Activated T-cell treated with anti-CD3 and anti-CD28 coated beads for 24 hours (primary cell): ENCODE data around the gene ABCE1.
"Not testable (repeated sequence)": the region's sequence is repeated elsewhere in the genome, so short reads cannot be mapped to it uniquely, and the experiment has no call there.

Experiments used
- DNase-seq: peaks from one replicate; pipeline ENCODE4 v3.0.0-alpha.2; 2020; ENCODE audit warnings: low read depth

The ABCE1 gene

DNA sequence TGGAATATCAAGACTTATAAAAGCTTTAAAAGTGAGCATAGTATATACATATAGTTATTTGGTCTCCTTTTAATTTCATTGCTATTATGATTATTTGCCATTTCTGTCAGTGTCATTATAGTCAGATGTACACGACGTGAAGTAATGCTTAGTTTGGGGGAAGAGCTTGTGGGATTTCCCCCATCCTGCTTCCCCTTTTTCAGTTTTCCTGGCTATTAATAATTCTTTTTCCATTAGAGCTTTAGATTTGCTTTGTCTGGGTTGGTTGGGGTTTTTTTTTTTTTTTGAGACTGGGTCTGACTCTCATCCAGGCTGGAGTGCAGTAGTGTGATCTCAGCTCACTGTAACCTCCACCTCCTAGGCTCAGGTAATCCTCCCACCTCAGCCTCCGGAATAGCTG, 5.4 kb downstream of the ABCE1 start:
- DNase-seq = no peak

DNA sequence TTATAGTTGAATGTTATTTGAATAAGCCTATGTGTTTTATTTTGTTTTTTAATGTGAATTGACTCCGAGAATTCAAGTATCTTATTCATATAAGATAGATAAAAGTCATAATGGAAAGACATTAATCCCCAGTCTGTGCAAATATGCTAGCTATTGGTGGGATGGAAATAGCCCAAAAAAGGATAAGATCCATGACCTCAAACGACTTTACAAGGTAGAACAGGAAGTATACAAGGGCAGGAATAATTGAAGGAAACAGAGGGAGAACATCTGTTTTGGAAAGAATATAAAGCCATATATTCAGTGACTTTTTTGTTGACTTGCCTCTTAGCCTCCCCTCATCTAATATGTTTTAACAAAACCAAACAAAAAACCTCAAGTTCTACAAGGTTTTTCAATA, 9.0 kb downstream of the ABCE1 start:
- no peak for DNase-seq

DNA sequence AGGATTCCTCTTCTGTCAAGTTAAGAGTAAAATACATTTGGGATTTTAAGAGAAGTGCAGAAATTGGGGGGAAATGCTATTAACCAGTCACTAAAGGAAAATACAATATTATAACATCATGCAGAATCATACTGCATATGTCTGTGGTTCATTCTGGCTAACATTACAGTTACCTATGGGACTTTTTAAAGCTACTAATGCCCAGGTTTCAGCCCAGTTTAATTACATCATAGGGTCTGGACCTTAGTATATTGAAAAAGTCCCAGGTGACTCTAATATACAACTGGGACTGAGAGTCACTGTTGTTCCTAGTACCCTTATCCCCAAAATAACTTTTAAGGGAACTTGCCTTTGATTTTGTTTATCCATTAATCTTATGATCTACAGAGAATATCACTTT, 10.0 kb downstream of the ABCE1 start:
- DNase-seq = no peak

DNA sequence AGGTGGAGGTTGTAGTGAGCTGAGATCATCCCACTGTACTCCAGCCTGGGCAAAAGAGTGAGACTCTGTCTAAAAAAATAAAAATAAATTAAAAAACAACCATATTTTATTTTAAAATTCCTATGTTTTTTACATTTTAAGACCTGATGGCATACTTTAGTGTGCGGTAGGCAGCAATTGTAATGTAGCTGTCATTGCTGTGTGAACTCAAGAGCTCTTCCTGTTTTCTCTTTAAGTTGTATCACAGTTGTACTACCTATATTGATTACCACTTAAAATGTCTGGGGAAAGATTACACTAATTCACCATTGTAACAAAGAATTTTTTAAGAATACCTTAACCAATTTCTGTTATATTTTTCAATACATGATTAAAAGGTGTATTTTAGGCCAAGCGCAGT, 27.3 kb downstream of the ABCE1 start:
- no peak for DNase-seq

DNA sequence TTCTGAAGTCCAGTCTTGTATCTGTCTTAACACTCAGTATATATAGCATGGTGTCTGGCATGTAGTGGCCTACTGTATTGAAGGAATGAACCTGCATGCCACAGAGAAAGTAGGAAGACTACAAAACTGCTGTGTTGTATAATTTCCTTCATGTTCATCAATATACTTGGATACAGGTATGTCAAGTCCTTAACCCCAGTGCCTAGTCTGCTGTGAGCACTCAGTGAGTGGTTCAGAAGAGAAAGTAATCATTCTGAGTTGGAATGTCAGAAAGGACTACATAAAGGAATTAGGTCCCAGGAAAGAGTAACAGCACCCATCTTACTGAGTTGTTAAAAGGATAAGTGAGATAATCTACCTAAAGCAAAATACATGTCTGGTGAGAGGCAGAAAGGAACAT, 32.0 kb downstream of the ABCE1 start:
- no peak for DNase-seq

DNA sequence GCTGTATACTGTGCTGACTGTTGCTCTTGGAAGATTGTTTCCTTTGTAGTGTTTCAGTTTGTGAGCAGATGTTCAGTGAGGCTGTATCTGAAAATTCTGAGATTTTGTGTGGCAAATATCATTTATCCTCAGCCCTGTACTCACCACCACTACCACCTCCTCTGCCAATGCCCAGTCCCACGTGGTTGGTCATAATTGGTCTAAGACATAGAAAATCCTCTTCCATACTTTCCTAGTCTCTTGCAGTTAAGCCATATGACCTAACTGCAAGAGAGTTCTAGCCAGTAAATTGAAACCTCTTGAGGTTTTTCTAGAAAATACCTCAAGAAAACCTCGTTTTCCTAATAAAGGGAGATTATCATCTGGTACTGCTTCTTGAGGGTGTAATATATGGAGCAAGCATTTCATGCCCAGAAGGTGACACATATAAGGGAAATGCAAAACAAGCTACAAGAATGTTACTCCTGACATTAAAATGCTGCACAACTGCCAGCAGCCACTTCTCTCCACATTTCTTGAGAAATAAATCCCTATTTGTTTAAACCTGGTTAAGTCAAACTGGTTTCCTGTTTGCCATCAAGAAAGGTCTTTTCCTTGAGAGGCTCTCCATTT, 32.8 kb downstream of the ABCE1 start:
- no peak for DNase-seq

DNA sequence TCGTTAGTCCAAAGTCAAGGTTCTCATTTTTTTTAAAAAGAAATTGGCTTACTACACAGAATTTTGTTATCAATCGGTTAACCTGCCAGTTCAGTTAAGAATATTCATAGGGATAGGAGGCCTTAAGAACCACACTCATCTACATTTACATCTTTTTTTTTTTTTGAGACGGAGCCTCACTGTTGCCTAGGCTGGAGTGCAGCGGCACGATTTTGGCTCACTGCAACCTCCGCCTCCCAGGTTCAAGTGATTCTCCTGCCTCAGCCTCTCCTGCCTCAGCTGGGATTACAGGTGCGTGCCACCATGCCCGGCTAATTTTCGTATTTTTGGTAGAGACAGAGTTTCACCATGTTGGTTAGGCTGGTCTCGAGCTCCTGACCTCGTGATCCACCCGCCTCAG, 33.7 kb downstream of the ABCE1 start:
- no peak for DNase-seq

DNA sequence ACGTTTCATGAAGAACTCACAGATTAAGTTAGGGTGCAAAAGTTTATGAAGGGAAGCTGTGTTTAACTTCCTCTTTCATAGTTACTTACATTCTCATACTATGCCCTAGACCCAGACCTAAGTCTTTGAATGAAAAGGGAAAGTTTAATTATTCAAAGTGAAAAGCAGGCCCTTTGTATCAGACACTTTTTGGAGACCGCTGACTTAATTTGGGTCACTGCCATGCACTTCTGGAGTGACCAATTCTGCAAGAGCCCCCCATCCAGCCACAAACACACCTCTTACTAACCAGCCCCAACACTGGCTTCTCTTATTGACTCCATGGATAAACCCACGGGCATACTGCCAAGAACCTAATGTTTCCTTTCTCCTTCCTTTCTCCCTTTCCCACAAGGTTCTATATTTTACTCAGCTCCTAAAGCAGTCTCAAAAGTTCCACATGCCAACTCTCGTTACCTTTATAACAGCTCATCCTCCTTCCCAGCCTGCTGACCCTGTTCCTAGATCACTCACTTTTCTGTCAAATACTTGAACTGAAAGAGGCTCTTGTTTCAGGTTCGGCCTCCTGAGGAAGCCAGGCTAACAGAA, 34.5 kb downstream of the ABCE1 start:
- no peak for DNase-seq

DNA sequence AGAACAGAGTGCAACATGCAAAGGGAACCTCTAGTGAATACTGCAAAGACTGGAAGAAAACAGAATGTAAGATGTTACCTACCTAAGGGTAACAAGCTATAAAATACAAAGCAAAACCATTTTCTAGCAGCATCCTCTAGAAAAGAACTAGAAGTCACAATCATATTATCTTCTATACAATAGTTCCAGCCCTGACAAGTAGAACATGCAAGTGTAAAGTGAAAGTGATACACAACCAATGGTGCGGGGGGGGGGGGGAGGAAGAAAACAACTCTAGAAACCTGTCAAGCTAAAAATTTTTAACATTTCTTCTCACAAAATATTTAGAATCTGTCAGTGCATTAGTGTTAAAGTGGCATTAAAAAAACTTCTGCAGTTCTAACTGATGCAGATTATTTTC, 38.1 kb downstream of the ABCE1 start:
- not testable (repeated sequence) for DNase-seq

DNA sequence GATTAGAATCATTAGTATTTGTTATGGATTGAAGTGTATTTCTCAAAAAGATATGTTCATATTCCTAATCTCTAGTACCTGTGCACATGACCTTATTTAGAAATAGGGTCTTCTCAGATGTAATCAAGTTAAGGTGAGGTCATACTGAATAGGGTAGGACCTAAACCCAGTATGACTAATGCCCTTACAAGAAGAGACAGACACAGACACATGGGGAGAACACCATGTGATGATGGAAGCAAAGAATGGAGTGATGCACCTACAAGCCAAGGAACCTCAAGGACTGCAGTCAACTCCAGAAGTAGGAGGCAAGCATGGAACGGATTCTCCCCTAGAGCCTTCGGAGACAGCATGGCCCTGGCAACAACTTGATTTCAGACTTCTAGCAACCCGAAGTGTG, 50.9 kb downstream of the ABCE1 start:
- no peak for DNase-seq

DNA sequence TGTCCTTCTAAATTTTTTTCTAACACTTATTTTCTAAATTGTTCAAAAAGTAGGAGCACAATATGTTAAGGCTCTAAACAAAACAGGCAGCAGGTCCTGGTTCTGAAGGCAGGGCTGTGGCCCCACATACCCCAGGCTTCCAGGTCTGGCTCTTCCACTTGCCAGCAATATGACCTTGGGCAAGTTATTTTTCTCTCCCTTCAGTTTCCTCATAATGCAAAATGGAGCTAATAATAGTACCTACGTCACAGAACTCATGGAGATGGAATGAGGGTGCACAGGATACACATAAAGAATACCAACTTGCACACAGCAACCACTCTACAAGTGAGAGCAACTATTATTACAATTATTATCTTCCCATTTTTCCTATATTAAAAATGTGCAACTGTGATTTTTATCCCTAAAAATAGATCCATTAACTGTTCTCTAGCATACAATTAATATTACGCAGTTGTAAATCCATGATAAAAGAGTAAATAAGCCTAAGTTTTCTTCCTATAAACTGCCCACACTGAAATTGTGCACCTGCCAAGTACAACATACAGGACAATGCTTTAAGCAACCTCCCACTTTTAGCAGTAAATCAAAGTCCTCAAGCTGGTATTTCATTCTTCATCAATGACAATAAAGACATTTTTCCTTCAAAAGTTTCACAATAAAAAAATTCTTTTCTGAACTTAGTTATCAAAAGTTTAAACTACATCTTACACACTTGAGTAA, 55.2 kb downstream of the ABCE1 start:
- no peak for DNase-seq

DNA sequence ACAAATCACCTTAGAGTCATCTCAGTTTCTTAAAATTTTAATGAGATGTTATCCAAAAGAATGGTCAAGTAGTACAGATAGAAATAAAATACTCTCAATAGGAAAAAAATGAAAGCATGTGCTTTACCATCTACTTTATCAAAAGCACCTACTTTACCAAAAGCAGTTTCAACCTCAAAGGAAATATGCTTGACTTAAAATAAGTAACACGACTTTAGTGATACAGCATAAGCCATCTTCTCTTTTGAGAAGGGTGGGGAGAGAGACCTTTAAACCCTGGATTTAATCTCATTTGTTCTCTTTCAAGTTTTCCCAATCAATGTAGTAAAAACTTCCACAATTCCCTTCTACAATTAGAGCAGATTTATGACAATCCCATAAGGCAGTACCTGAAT, 55.8 kb downstream of the ABCE1 start:
- DNase-seq = no peak

DNA sequence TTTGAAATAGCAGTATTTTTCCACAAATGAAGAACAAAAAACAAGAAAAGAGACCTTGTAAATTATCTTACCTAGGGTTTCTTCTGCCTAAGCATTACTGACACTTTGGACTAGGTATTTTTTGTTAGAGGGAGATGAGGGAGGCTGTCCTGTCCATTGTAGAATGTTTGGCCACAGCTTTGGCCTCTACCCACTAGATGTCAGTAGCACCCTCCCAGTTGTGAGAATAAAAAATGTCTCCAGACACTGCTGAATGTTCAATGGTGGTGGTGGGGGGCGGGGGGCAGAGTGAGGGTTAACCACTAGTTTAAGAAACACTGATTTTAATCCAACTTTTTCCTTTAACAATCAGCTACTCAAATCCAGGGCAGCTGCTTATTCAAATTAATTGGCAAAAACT, 56.5 kb downstream of the ABCE1 start:
- DNase-seq = no peak

DNA sequence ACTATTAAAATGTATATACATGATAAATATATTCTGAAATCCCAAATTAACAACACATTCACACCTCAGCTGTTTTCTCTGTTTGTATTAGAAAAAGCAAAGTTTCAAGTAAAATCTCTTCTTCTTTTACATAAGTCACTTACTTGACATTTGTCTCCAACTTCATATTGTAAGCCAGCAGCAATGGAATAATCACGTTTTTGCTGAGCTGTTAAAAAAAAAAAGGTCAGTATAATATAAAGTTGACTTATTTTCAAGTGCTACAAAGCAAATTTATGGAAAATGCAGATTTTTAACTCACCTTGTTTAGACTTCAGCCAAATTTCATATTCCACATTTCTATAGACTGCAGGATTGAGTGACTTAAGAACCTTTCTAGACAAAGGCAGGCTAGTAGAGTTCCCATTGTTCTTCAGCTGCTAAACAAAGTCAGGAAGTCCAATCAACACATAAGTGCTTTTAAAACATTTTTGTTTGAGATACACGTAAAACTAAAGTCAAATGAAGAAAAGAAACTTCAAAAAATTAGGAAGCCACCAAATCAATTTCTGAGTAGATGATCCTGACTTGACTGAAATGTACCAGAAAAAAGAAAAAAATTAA, 57.3 kb downstream of the ABCE1 start:
- no peak for DNase-seq

DNA sequence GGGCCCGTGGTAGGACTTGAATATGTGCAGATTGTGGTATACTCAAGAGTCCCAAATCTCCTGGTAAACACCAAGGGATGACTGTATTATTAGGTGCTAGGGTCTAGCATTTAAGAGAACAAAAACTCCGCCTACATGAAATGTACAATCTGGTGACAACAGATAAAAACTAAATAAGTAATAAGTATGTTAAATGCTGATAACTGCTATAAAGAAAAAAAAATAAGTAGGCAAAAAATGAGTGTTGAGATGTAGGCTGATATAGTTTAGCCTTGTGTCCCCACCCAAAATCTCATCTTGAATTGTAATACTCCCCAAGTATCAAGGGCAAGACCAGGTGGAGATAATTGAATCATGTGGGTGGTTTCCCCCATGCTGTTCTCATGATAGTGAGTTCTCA, 58.9 kb downstream of the ABCE1 start:
- no peak for DNase-seq

DNA sequence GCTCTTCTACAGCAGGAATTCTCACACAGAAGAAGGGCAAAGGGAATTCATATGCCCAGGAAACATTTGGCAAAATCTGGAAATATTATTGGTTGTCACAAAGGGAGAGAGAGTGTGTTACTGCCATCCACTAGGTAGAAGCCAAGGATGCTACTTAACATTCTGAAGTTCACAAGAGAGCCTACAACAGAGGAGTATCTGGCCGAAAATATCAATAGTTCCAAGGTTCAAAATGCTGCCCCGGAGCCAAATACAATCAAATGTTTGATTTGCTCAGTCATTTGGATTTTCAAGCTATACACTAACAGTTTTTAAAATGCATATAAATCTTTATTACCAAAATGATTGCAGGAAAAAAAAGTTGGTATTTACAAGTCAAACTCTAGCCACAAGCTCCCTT, 63.4 kb downstream of the ABCE1 start:
- no peak for DNase-seq

DNA sequence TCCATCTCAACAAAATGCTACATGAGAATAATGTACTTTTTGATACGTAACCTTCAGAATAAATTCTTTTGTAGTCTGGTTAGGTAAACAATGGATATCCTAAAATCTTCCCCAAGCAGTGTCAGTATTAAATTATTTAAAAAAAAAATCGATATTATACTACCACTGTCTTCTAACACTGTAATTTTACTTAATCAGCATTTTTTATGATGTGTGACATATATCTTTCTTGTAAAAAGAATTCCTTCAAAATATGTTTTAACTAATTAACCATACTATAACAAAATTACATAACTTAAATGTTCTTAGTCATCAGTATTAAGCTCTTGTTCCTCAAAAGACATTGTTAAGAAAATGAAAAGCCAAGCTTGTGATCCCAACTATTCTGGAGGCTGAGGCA, 69.8 kb downstream of the ABCE1 start:
- no peak for DNase-seq

DNA sequence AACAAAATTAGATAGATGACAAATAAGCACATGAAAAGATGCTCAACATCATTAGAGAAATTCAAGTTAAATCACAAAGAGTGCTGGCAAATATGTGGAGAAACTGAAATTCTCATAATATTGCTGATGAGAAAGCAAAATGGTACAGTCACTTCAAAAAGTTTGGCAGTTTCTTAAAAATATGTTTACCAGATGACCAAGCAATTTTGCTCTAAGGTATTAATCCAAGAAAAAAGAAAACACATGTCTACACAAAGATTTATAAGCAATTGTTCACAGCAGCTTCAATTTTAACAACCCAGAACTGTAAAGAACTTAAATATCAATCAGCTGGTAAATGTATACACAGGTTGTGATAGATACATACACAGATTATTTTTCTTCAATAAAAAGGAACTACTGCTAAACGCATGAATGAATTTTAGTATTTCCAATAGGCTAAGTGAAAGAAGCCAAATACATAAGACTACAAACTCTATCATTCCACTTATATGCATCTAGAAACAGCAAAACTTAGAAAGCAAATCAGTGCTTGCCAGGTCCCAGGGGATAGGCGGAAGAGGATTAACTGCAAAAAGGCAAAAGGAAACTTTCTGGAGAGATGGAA, 70.6 kb downstream of the ABCE1 start:
- DNase-seq = no peak

DNA sequence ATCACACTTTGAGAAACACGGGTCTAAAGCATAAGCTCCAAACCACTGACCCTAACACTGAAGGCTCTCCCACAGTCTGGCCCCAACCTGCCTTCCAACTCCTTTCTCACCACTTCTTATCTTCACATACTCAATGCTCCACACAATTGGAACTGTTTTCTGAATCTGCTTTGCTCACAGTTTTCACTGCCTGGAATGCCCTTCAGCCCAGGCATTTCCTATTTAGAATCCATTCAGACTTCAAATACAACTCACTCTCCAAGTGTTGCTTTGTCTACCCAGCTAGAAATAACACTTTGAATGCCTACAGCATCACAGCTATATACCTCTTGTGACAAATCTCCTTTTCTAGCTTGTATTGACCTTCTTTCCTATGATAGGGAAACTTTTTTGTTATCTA, 72.1 kb downstream of the ABCE1 start:
- DNase-seq = no peak

DNA sequence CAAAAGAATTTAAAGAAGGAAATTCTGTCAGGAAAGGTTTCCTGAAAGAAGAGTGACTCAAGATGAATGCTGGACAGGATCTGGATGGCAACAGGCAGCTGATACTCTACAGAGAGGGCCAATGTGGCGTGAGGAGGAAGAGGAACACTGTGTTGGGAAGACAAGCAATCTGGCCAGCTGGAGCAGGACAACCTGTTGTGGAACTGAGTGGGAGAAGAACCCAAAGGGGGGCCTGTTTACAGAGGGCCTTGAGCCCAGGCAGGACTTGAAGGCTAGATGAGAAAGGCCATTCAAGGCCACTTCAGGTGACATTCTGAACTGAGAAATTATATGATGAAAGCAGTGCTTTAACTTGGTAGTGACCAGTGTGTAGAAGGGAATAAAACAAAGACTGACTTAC, 73.8 kb downstream of the ABCE1 start:
- no peak for DNase-seq

DNA sequence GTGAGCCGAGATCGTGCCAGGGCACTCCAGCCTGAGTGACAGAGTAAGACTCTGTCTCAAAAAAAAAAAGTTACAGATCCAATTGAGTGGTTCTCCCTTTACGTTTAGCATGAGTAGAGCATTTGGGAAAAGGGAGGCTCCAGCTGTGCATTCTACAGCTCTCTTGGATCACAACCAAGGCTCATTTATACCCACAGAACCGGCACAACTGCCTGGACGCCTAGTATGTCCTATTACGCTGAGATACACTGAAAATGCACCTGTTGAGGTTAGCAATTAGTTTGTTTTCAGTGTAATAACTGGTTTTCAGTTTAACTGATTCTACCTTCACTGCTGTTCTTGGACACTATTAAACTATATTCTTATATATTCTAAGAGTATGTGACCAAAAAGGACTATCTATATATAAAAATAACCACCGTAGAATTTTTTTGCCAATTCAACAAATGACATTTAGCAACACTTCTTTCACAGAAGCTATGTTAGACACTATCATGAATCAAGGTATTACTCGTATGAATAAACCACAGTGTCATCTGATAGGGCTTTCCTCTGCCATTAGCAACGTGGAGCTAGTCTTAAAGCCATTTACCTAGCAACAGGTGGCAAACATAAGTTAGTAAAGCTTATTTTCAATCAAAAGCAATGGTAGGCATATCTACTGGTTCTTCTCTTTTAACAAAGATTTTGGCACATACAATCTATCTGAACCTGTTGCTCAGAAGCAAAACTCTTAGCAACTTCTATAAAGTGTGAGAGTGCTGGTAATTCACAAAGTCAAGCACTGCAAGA, 78.7 kb downstream of the ABCE1 start:
- no peak for DNase-seq

DNA sequence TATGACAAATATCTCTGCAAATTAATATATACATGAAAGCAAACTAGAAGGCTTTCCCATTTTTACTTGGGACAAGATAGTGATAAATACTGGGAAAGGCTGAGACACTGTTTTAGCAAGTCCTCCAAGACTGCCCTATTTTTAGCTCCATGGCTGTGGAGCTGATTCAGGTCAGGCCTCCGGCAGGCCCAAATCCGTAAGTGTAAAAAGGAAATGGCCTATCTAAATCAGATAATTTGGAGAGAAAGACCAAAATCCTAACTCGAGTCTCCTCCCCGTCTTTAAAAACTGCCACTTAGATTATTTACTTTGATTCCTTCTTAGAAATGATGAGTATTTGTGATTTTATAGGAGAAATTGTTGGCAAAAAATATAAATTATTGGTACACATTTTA, 79.4 kb downstream of the ABCE1 start:
- DNase-seq = no peak
